ENCODE results near the gene ACADVL. TPM values are rescaled to one million over a fixed set of nuclear protein-coding genes. Genes with fewer than 3 reads are reported as not detected.

The ACADVL gene
- total RNA-seq, 2 donors from 2014 or later: 369 to 471 TPM

GRCh38 chr17:7195971-7196370 is 23.8 kb upstream of the ACADVL start:
- no peaks in the 10 kb centered on the region for H3K4me1 ChIP-seq (ENCODE audit: control insufficient read depth in 1 of 2, low read depth in 2 of 2)
- peaks cover 41% of the 10 kb centered on the region for H3K36me3 ChIP-seq
- H3K9me3 ChIP-seq: no peaks in the 10 kb centered on the region
- H3K4me3 ChIP-seq: no peak overlapping the region
- TF ChIP-seq CTCF (IDR thresholded peaks at IDR 0.05): no peak
- ATAC-seq (ENCODE audit: insufficient number of reproducible peaks, low FRiP score, low read depth) (no peak), DNase-seq (ENCODE audit: low spot score) (no peak)
- H3K27me3 ChIP-seq (replicated peaks; ENCODE audit: insufficient read depth): no peaks in the 10 kb centered on the region
- no peak overlapping the region for H3K27ac ChIP-seq

- no peak for DNase-seq (ENCODE audit: low spot score)
- Histone ChIP-seq H3K27ac (no peak overlapping the region), H3K27me3 (replicated peaks; ENCODE audit: insufficient read depth) (no peaks in the 10 kb centered on the region), H3K36me3 (peaks cover 38% of the 10 kb centered on the region), H3K9me3 (no peaks in the 10 kb centered on the region), H3K4me3 (no peak overlapping the region), H3K4me1 (ENCODE audit: control insufficient read depth in 1 of 2, low read depth in 2 of 2) (no peaks in the 10 kb centered on the region)
- ATAC-seq (ENCODE audit: insufficient number of reproducible peaks, low FRiP score, low read depth): no peak
- TF ChIP-seq CTCF (IDR thresholded peaks at IDR 0.05): no peak
Measured at GRCh38 chr17:7196651-7197401, 22.9 kb upstream of the ACADVL start.

- DNase-seq (ENCODE audit: low spot score): no peak
- no peak overlapping the region for H3K27ac ChIP-seq
- H3K9me3 ChIP-seq: no peaks in the 10 kb centered on the region
- no peak for ATAC-seq (ENCODE audit: insufficient number of reproducible peaks, low FRiP score, low read depth)
- no peak overlapping the region for H3K4me3 ChIP-seq
- H3K36me3 ChIP-seq: peaks cover 9% of the 10 kb centered on the region
- H3K4me1 ChIP-seq (ENCODE audit: control insufficient read depth in 1 of 2, low read depth in 2 of 2): peaks cover 0 to 8% of the 10 kb centered on the region in 2 donors
- no peak for TF ChIP-seq CTCF (IDR thresholded peaks at IDR 0.05)
- H3K27me3 ChIP-seq (replicated peaks; ENCODE audit: insufficient read depth): no peaks in the 10 kb centered on the region
Measured at GRCh38 chr17:7203391-7203790, 16.3 kb upstream of the ACADVL start.

- H3K27ac ChIP-seq: peak overlapping the region in 1 of 2 donors; percentile 42
- H3K9me3 ChIP-seq: no peaks in the 10 kb centered on the region
- no peak for TF ChIP-seq CTCF (IDR thresholded peaks at IDR 0.05)
- H3K4me3 ChIP-seq: peak overlapping the region; percentile 78
- DNase-seq (ENCODE audit: low spot score) (no peak), ATAC-seq (ENCODE audit: insufficient number of reproducible peaks, low FRiP score, low read depth) (peak; percentile 46)
- H3K27me3 ChIP-seq (replicated peaks; ENCODE audit: insufficient read depth): no peaks in the 10 kb centered on the region
- peaks cover 9% of the 10 kb centered on the region for H3K36me3 ChIP-seq
- peaks cover 0 to 8% of the 10 kb centered on the region in 2 donors for H3K4me1 ChIP-seq (ENCODE audit: control insufficient read depth in 1 of 2, low read depth in 2 of 2)
Measured at GRCh38 chr17:7204336-7204735, 15.4 kb upstream of the ACADVL start.

GRCh38 chr17:7204828-7205461 is 14.8 kb upstream of the ACADVL start:
- peaks cover 9% of the 10 kb centered on the region for H3K36me3 ChIP-seq
- no peaks in the 10 kb centered on the region for H3K9me3 ChIP-seq
- peak overlapping the region in 1 of 2 donors; percentile 42 for H3K27ac ChIP-seq
- ATAC-seq (ENCODE audit: insufficient number of reproducible peaks, low FRiP score, low read depth): peak; percentile 68
- H3K4me3 ChIP-seq: peak overlapping the region; percentile 78
- peak; percentile 56 for DNase-seq (ENCODE audit: low spot score)
- no peak for TF ChIP-seq CTCF (IDR thresholded peaks at IDR 0.05)
- no peaks in the 10 kb centered on the region for H3K27me3 ChIP-seq (replicated peaks; ENCODE audit: insufficient read depth)
- H3K4me1 ChIP-seq (ENCODE audit: control insufficient read depth in 1 of 2, low read depth in 2 of 2): peaks cover 0 to 8% of the 10 kb centered on the region in 2 donors
